GOT3 (cell line): ENCODE measurements around the gene MDM2.
"Not testable (repeated sequence)": the region's sequence is repeated elsewhere in the genome, so short reads cannot be mapped to it uniquely, and the experiment has no call there.

Experiments
- DNase-seq: peaks from one replicate; lab custom pipeline; 2025; ENCODE audit warnings: mixed read lengths; lab: John Stamatoyannopoulos, UW

MDM2 gene

GRCh38 chr12:68851592-68852306, 43.8 kb downstream of the MDM2 start:
- DNase-seq, result no peak

GRCh38 chr12:68853396-68854077, 45.6 kb downstream of the MDM2 start:
- no peak for DNase-seq

GRCh38 chr12:68854078-68854468, 46.1 kb downstream of the MDM2 start:
- DNase-seq, result no peak

- DNase-seq, result no peak
Measured at GRCh38 chr12:68854554-68854953, 46.6 kb downstream of the MDM2 start.

GRCh38 chr12:68855111-68855510, 47.1 kb downstream of the MDM2 start:
- no peak for DNase-seq

- no peak for DNase-seq
Measured at GRCh38 chr12:68855771-68856170, 47.8 kb downstream of the MDM2 start.

GRCh38 chr12:68856510-68856909, 48.5 kb downstream of the MDM2 start:
- no peak for DNase-seq

- no peak for DNase-seq
Measured at GRCh38 chr12:68861890-68862289, 53.9 kb downstream of the MDM2 start.

GRCh38 chr12:68863109-68863770, 55.3 kb downstream of the MDM2 start:
- DNase-seq, result no peak

- DNase-seq, result not testable (repeated sequence)
Measured at GRCh38 chr12:68863886-68864454, 56.0 kb downstream of the MDM2 start.

- DNase-seq, result no peak
Measured at GRCh38 chr12:68864604-68865003, 56.6 kb downstream of the MDM2 start.

- DNase-seq, result no peak
Measured at GRCh38 chr12:68865399-68866164, 57.6 kb downstream of the MDM2 start.

GRCh38 chr12:68866950-68867349, 59.0 kb downstream of the MDM2 start:
- no peak for DNase-seq

- DNase-seq, result no peak
Measured at GRCh38 chr12:68867606-68868005, 59.6 kb downstream of the MDM2 start.

- no peak for DNase-seq
Measured at GRCh38 chr12:68868043-68868790, 60.2 kb downstream of the MDM2 start.

GRCh38 chr12:68870011-68870410, 62.0 kb downstream of the MDM2 start:
- no peak for DNase-seq

- no peak for DNase-seq
Measured at GRCh38 chr12:68870443-68870842, 62.5 kb downstream of the MDM2 start.

- DNase-seq, result no peak
Measured at GRCh38 chr12:68871396-68871795, 63.4 kb downstream of the MDM2 start.

- no peak for DNase-seq
Measured at GRCh38 chr12:68871921-68872320, 63.9 kb downstream of the MDM2 start.

GRCh38 chr12:68873316-68873715, 65.3 kb downstream of the MDM2 start:
- no peak for DNase-seq

- DNase-seq, result no peak
Measured at GRCh38 chr12:68876461-68876860, 68.5 kb downstream of the MDM2 start.
